GM18909 (cell line): ENCODE results near the gene EIF3B.
"Not testable (repeated sequence)": the region's sequence is repeated elsewhere in the genome, so short reads cannot be mapped to it uniquely, and the experiment has no call there.

Source experiments
- ATAC-seq: cut with Tn5 transposase; IDR thresholded peaks from one replicate; pipeline ENCODE4 v1.9.1; 2021; ENCODE audit warnings: mild to moderate bottlenecking; ENCODE audit not compliant: unreplicated experiment, poor library complexity

The EIF3B gene

GRCh38 chr7:2354186-2354938, at the start of gene EIF3B:
EIF3B (plus strand) TSS chr7:2354827; CDS start chr7:2354922, 95 bp downstream.
- peak; percentile 79 for ATAC-seq

GRCh38 chr7:2305258-2305657, 49.4 kb upstream of the EIF3B start:
- ATAC-seq: not testable (repeated sequence)

- ATAC-seq: no peak
Observed at GRCh38 chr7:2306688-2307087, 47.9 kb upstream of the EIF3B start.

GRCh38 chr7:2307690-2308107, 46.9 kb upstream of the EIF3B start:
- peak; percentile 66 for ATAC-seq

GRCh38 chr7:2309889-2310331, 44.7 kb upstream of the EIF3B start:
- no peak for ATAC-seq

GRCh38 chr7:2312267-2312929, 42.2 kb upstream of the EIF3B start:
- ATAC-seq: no peak

GRCh38 chr7:2313450-2314208, 41.0 kb upstream of the EIF3B start:
- ATAC-seq: no peak

- ATAC-seq: peak; percentile 80
Observed at GRCh38 chr7:2314209-2314955, 40.2 kb upstream of the EIF3B start, which contains the start of gene SNX8. SNX8 (minus strand) TSS chr7:2314441; CDS start chr7:2314421, 20 bp downstream.

GRCh38 chr7:2314956-2315530, 39.6 kb upstream of the EIF3B start:
- not testable (repeated sequence) for ATAC-seq

- no peak for ATAC-seq
Observed at GRCh38 chr7:2315787-2316186, 38.8 kb upstream of the EIF3B start.

- no peak for ATAC-seq
Observed at GRCh38 chr7:2316578-2316977, 38.0 kb upstream of the EIF3B start.

GRCh38 chr7:2317556-2318293, 36.9 kb upstream of the EIF3B start:
- no peak for ATAC-seq

- no peak for ATAC-seq
Observed at GRCh38 chr7:2321020-2321419, 33.6 kb upstream of the EIF3B start.

GRCh38 chr7:2325162-2325561, 29.5 kb upstream of the EIF3B start:
- ATAC-seq: no peak

- no peak for ATAC-seq
Observed at GRCh38 chr7:2326951-2327350, 27.7 kb upstream of the EIF3B start.

- ATAC-seq: no peak
Observed at GRCh38 chr7:2330493-2330892, 24.1 kb upstream of the EIF3B start.

GRCh38 chr7:2331707-2332106, 22.9 kb upstream of the EIF3B start:
- ATAC-seq: no peak

GRCh38 chr7:2332606-2333231, 21.9 kb upstream of the EIF3B start:
- not testable (repeated sequence) for ATAC-seq
